Glutamatergic neuron (in vitro differentiated cells): ENCODE measurements around the gene KRT34. TPM values are rescaled to one million over a fixed set of nuclear protein-coding genes. Genes with fewer than 3 reads are reported as not detected.

Experiments used
- DNase-seq: peaks from one replicate; pipeline ENCODE4 v3.0.0; 2022
- H3K27ac Mint-ChIP-seq: one replicate; pipeline ENCODE4 v1.8.0; 2020; ENCODE audit warnings: mild to moderate bottlenecking, mixed read lengths, inconsistent platforms; ENCODE audit not compliant: unreplicated experiment
- H3K27me3 Mint-ChIP-seq: one replicate; pipeline ENCODE4 v1.8.0; 2020; ENCODE audit warnings: mild to moderate bottlenecking, moderate library complexity, mixed read lengths, inconsistent platforms; ENCODE audit not compliant: unreplicated experiment
- H3K36me3 Mint-ChIP-seq: one replicate; pipeline ENCODE4 v1.8.0; 2020; ENCODE audit warnings: mild to moderate bottlenecking, mixed read lengths, inconsistent platforms; ENCODE audit not compliant: unreplicated experiment
- H3K4me1 Mint-ChIP-seq: one replicate; pipeline ENCODE4 v1.8.0; 2020; ENCODE audit warnings: mild to moderate bottlenecking, low read depth, mixed read lengths, inconsistent platforms; ENCODE audit not compliant: unreplicated experiment
- H3K4me3 Mint-ChIP-seq: one replicate; pipeline ENCODE4 v1.8.0; 2020; ENCODE audit warnings: mild to moderate bottlenecking, mixed read lengths, inconsistent platforms; ENCODE audit not compliant: unreplicated experiment
- H3K9me3 Mint-ChIP-seq: one replicate; pipeline ENCODE4 v1.8.0; 2020; ENCODE audit warnings: mild to moderate bottlenecking, moderate library complexity, mixed read lengths, inconsistent platforms; ENCODE audit not compliant: unreplicated experiment
- CTCF ChIP-seq: fragments of 200-600 bp; sonication (generic); IDR thresholded peaks from one replicate; pipeline ENCODE4 v1.5.0; 2021; ENCODE audit not compliant: partially characterized antibody, unreplicated experiment
- total RNA-seq: library from RNA; stranded (reverse); fragmentation: NEBNext Ultra II Directional; extraction: Animal tissue kit (Norgen Biotek cat#: 25700); gene quantifications from one replicate; pipeline ENCODE4 v1.2.1, GENCODE V29; 2021; ENCODE audit not compliant: unreplicated experiment

KRT34 gene
- total RNA-seq, 1 donor from 2014 or later, result not detected

DNA sequence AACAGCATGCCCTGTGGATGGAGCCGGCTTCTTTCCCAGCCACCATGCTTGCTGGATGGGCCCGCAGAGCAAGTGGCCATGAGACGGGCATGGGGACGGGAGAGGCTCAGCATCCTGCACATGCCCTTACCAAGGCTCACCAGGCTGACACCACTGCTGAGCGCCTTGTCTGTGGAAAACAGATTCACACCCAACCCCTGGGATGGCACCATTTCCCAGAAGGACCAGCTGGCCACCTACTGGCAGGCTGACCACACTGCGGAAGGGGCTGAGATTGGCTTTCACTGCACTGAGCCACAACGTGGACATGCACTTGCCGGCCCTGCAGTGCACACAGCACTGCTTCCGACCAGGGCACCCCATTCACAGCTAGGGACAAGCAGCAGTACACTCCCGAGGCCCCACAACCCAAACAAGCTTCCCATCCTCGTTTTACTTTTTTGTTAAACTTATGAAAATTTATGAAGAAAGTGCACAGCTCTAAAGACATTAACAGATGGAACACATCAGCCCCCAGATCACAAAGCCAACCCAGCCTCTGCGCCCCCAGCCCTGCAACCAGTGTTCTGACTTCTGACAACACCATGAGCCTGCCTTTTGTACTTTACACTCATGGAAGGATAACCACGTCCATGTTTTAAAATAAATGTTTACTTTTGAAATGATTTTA lies 52.7 kb downstream of the KRT34 start:
- Mint-ChIP-seq H3K9me3 (peaks cover 5% of the 10 kb centered on the region), H3K27ac (no peak overlapping the region), H3K36me3 (peaks cover 3% of the 10 kb centered on the region), H3K27me3 (peaks cover 6% of the 10 kb centered on the region), H3K4me3 (no peak overlapping the region), H3K4me1 (peaks cover 2% of the 10 kb centered on the region)
- TF ChIP-seq CTCF, result peak; percentile 82
- DNase-seq, result peak; percentile 79

GRCh38 chr17:41328207-41328606 lies 53.9 kb downstream of the KRT34 start:
- Mint-ChIP-seq H3K4me1 (no peaks in the 10 kb centered on the region), H3K27ac (no peak overlapping the region), H3K4me3 (no peak overlapping the region), H3K36me3 (no peaks in the 10 kb centered on the region), H3K27me3 (no peaks in the 10 kb centered on the region), H3K9me3 (peaks cover 5% of the 10 kb centered on the region)
- TF ChIP-seq CTCF, result no peak
- DNase-seq, result no peak

Other genes with a start within 250 kb of the KRT34 start
- not detected for gene KRTAP4-6, start 241.8 kb downstream of the KRT34 start, total RNA-seq
- gene KRTAP4-5, start 232.5 kb downstream of the KRT34 start, total RNA-seq, result not detected
- not detected for gene KRTAP4-4, start 221.6 kb downstream of the KRT34 start, total RNA-seq
- gene KRTAP4-3, start 214.1 kb downstream of the KRT34 start, total RNA-seq, result not detected
- gene KRTAP4-2, start 204.1 kb downstream of the KRT34 start, total RNA-seq, result not detected
- not detected for gene KRTAP4-1, start 197.4 kb downstream of the KRT34 start, total RNA-seq
- gene KRTAP9-1, start 192.4 kb downstream of the KRT34 start, total RNA-seq, result not detected
- not detected for gene KRTAP9-2, start 155.7 kb downstream of the KRT34 start, total RNA-seq
- not detected for gene KRTAP9-3, start 149.9 kb downstream of the KRT34 start, total RNA-seq
- not detected for gene KRTAP9-8, start 144.3 kb downstream of the KRT34 start, total RNA-seq
- not detected for gene KRTAP9-4, start 132.6 kb downstream of the KRT34 start, total RNA-seq
- gene KRTAP9-9, start 126.9 kb downstream of the KRT34 start, total RNA-seq, result not detected
- gene KRTAP9-6, start 116.9 kb downstream of the KRT34 start, total RNA-seq, result not detected
- gene KRTAP9-7, start 106.6 kb downstream of the KRT34 start, total RNA-seq, result not detected
- not detected for gene KRTAP29-1, start 79.5 kb downstream of the KRT34 start, total RNA-seq
- gene KRTAP16-1, start 73.0 kb downstream of the KRT34 start, total RNA-seq, result not detected
- gene KRTAP17-1, start 66.6 kb downstream of the KRT34 start, total RNA-seq, result not detected
- gene KRT33A, start 31.5 kb downstream of the KRT34 start, total RNA-seq, result not detected
- 0.61 TPM for gene KRT33B, start 12.5 kb downstream of the KRT34 start, total RNA-seq
- not detected for gene KRT31, start 15.3 kb upstream of the KRT34 start, total RNA-seq
- not detected for gene KRT37, start 42.3 kb upstream of the KRT34 start, total RNA-seq
- not detected for gene KRT38, start 58.7 kb upstream of the KRT34 start, total RNA-seq
- gene KRT32, start 85.1 kb upstream of the KRT34 start, total RNA-seq, result not detected
- not detected for gene KRT35, start 98.8 kb upstream of the KRT34 start, total RNA-seq
- gene KRT36, start 107.6 kb upstream of the KRT34 start, total RNA-seq, result not detected
- gene KRT13, start 123.3 kb upstream of the KRT34 start, total RNA-seq, result not detected
- not detected for gene KRT15, start 136.6 kb upstream of the KRT34 start, total RNA-seq
- 0.69 TPM for gene KRT19, start 146.0 kb upstream of the KRT34 start, total RNA-seq
- not detected for gene KRT9, start 189.8 kb upstream of the KRT34 start, total RNA-seq
- not detected for gene KRT14, start 204.6 kb upstream of the KRT34 start, total RNA-seq
- not detected for gene KRT16, start 230.5 kb upstream of the KRT34 start, total RNA-seq
- gene KRT17, start 242.3 kb upstream of the KRT34 start, total RNA-seq, result not detected